Lower lobe of right lung (tissue), 2 donors: ENCODE data around the gene LPCAT2. TPM values are rescaled to one million over a fixed set of nuclear protein-coding genes. Genes with fewer than 3 reads are reported as not detected.

Source experiments
- ATAC-seq, 2 donors: fragments of 200-7000 bp; cut with Tn5 transposase; one replicate each; pipeline ENCODE4 v1.9.1; 2020 to 2022; ENCODE audit warnings: mild to moderate bottlenecking in 2 of 2, moderate library complexity in 2 of 2
- DNase-seq: peaks from one replicate; pipeline ENCODE4 v3.0.0-alpha.2; 2020
- H3K27ac ChIP-seq: fragments of 200-600 bp; one replicate; pipeline ENCODE4 v1.8.0; 2022
- H3K27me3 ChIP-seq: fragments of 200-600 bp; one replicate; pipeline ENCODE4 v1.8.0; 2022; ENCODE audit warnings: low read depth
- H3K36me3 ChIP-seq: fragments of 200-600 bp; one replicate; pipeline ENCODE4 v1.8.0; 2022; ENCODE audit warnings: mild to moderate bottlenecking
- H3K4me1 ChIP-seq: fragments of 200-600 bp; one replicate; pipeline ENCODE4 v1.8.0; 2022
- H3K4me3 ChIP-seq: fragments of 200-600 bp; one replicate; pipeline ENCODE4 v1.8.0; 2022; ENCODE audit warnings: mild to moderate bottlenecking
- H3K9me3 ChIP-seq: fragments of 200-600 bp; one replicate; pipeline ENCODE4 v1.8.0; 2022
- CTCF ChIP-seq: fragments of 200-600 bp; IDR thresholded peaks from one replicate; pipeline ENCODE4 v1.8.0; 2022; ENCODE audit warnings: antibody characterized with exemption, mild to moderate bottlenecking
- intact Hi-C: fragments of 100-400 bp; cut with DNase I; formaldehyde crosslinking; loops from one replicate; pipeline ENCODE4 v1.11.0; 2022
- total RNA-seq: library from RNA; stranded (reverse); fragmentation: NEBNext Ultra II Directional; extraction: Animal tissue kit (Norgen Biotek cat#: 25700); gene quantifications from one replicate; pipeline ENCODE4 v1.2.1, GENCODE V29; 2021
- donor health status: DM: no; HTN: yes; CAD: no; lungs with severe emphysema.

LPCAT2 gene
- total RNA-seq, 1 donor from 2014 or later = 35.8 TPM

GRCh38 chr16:55497558-55497957 lies 11.3 kb upstream of the LPCAT2 start:
- H3K27ac ChIP-seq = no peak overlapping the region
- no peak for TF ChIP-seq CTCF
- intact Hi-C loops = no loop called here
- ATAC-seq (no peak), DNase-seq (no peak)
- peaks cover 42% of the 10 kb centered on the region for H3K36me3 ChIP-seq
- no peak overlapping the region for H3K4me3 ChIP-seq
- peaks cover 45% of the 10 kb centered on the region for H3K4me1 ChIP-seq
- no peaks in the 10 kb centered on the region for H3K9me3 ChIP-seq
- H3K27me3 ChIP-seq = no peaks in the 10 kb centered on the region

GRCh38 chr16:55498101-55498500 lies 10.8 kb upstream of the LPCAT2 start:
- ATAC-seq (no peak), DNase-seq (no peak)
- intact Hi-C loops = no loop called here

GRCh38 chr16:55499281-55499680 lies 9.6 kb upstream of the LPCAT2 start:
- intact Hi-C loops = no loop called here
- Histone ChIP-seq H3K4me3 (no peak overlapping the region), H3K36me3 (peaks cover 36% of the 10 kb centered on the region), H3K27me3 (no peaks in the 10 kb centered on the region), H3K4me1 (peaks cover 60% of the 10 kb centered on the region), H3K27ac (no peak overlapping the region), H3K9me3 (no peaks in the 10 kb centered on the region)
- no peak for TF ChIP-seq CTCF
- DNase-seq = no peak
- ATAC-seq = no peak

More at GRCh38 chr16:55498101-55498500, 10.8 kb upstream of the LPCAT2 start:
- no peak overlapping the region for H3K4me3 ChIP-seq
- H3K36me3 ChIP-seq = peaks cover 37% of the 10 kb centered on the region
- H3K9me3 ChIP-seq = no peaks in the 10 kb centered on the region
- H3K27ac ChIP-seq = no peak overlapping the region
- H3K27me3 ChIP-seq = no peaks in the 10 kb centered on the region
- peaks cover 51% of the 10 kb centered on the region for H3K4me1 ChIP-seq
- TF ChIP-seq CTCF = no peak

GRCh38 chr16:55499951-55500529 lies 8.8 kb upstream of the LPCAT2 start:
- H3K36me3 ChIP-seq = peaks cover 36% of the 10 kb centered on the region
- H3K27me3 ChIP-seq = no peaks in the 10 kb centered on the region
- no peaks in the 10 kb centered on the region for H3K9me3 ChIP-seq
- no peak for TF ChIP-seq CTCF
- DNase-seq (no peak), ATAC-seq (peak in 1 of 2 donors; percentile 13)
- H3K4me1 ChIP-seq = peaks cover 55% of the 10 kb centered on the region
- intact Hi-C loops = no loop called here
- no peak overlapping the region for H3K27ac ChIP-seq
- H3K4me3 ChIP-seq = no peak overlapping the region

- ATAC-seq (peak; percentile 32 to 62), DNase-seq (no peak)
- no peaks in the 10 kb centered on the region for H3K27me3 ChIP-seq
- H3K9me3 ChIP-seq = no peaks in the 10 kb centered on the region
- intact Hi-C loops = no loop called here
- H3K4me1 ChIP-seq = peaks cover 49% of the 10 kb centered on the region
- TF ChIP-seq CTCF = no peak
- peak overlapping the region; percentile 9 for H3K27ac ChIP-seq
- H3K36me3 ChIP-seq = peaks cover 35% of the 10 kb centered on the region
- H3K4me3 ChIP-seq = no peak overlapping the region
Observed at GRCh38 chr16:55500530-55501011, 8.3 kb upstream of the LPCAT2 start.
